Liver (tissue), 9 donors: Measurements from ENCODE around the gene CD34. TPM values are rescaled to one million over a fixed set of nuclear protein-coding genes. Genes with fewer than 3 reads are reported as not detected.

Experiments
- DNase-seq: peaks from one replicate; pipeline ENCODE4 v3.0.0-alpha.2; 2017; ENCODE audit warnings: low spot score
- H3K27ac ChIP-seq, 2 donors: one replicate each; pipeline ENCODE4 v1.7.0; 2013; ENCODE audit warnings: inconsistent platforms in 2 of 2, low read length in 2 of 2, control low read depth in 1 of 2, low read depth in 1 of 2, mild to moderate bottlenecking in 1 of 2
- H3K27me3 ChIP-seq, 4 donors: one replicate each; pipeline versions ENCODE4 v1.6.1 to v1.7.0; 2013; ENCODE audit warnings: low read length in 3 of 4, inconsistent platforms in 1 of 4, mild to moderate bottlenecking in 1 of 4, moderate library complexity in 1 of 4; ENCODE audit not compliant: control insufficient read depth in 4 of 4, insufficient read depth in 4 of 4
- H3K36me3 ChIP-seq, 4 donors: one replicate each; pipeline versions ENCODE4 v1.6.1 to v1.7.0; 2013; ENCODE audit warnings: low read length in 3 of 4, mild to moderate bottlenecking in 3 of 4, low read depth in 1 of 4, moderate library complexity in 1 of 4; ENCODE audit not compliant: control insufficient read depth in 4 of 4, insufficient read depth in 3 of 4
- H3K4me1 ChIP-seq, 4 donors: one replicate each; pipeline versions ENCODE4 v1.6.1 to v1.7.0; 2013; ENCODE audit warnings: low read length in 3 of 4, mild to moderate bottlenecking in 3 of 4, moderate library complexity in 1 of 4; ENCODE audit not compliant: control insufficient read depth in 4 of 4, insufficient read depth in 4 of 4
- H3K4me3 ChIP-seq, 3 donors: one replicate each; pipeline versions ENCODE4 v1.6.1 to v1.7.0; 2013; ENCODE audit warnings: low read length in 3 of 3, control low read depth in 1 of 3, low read depth in 1 of 3, mild to moderate bottlenecking in 1 of 3
- H3K9ac ChIP-seq, 2 donors: one replicate each; pipeline ENCODE4 v1.7.0; 2013; ENCODE audit warnings: low read length in 2 of 2, mild to moderate bottlenecking in 2 of 2, moderate library complexity in 2 of 2, control low read depth in 1 of 2, low read depth in 1 of 2
- H3K9me3 ChIP-seq, 4 donors: one replicate each; pipeline versions ENCODE4 v1.6.1 to v1.7.0; 2013; ENCODE audit warnings: low read length in 3 of 4; ENCODE audit not compliant: control insufficient read depth in 4 of 4
- ATF3 ChIP-seq: IDR thresholded peaks from 2 replicates; pipeline ENCODE4 v1.6.1; 2016; ENCODE audit warnings: antibody characterized with exemption
- CTCF ChIP-seq: fragments of 150-350 bp; IDR thresholded peaks from 2 replicates; pipeline ENCODE4 v1.5.1; 2017; ENCODE audit warnings: improper control_type of control experiment, low read depth, low read length; ENCODE audit not compliant: missing input control
- FOXA1 ChIP-seq: IDR thresholded peaks from 2 replicates; pipeline ENCODE4 v1.6.1; 2016; ENCODE audit warnings: antibody characterized with exemption
- FOXA2 ChIP-seq: IDR thresholded peaks from 2 replicates; pipeline ENCODE4 v1.6.1; 2016; ENCODE audit warnings: antibody characterized with exemption
- GABPA ChIP-seq, 2 donors: IDR thresholded peaks in 1 of 2; conservative IDR thresholded peaks in 1 of 2; 2 replicates each; pipeline ENCODE4 v1.6.1; 2016; ENCODE audit warnings: antibody characterized with exemption in 2 of 2, mild to moderate bottlenecking in 1 of 2, moderate library complexity in 1 of 2
- HNF4A ChIP-seq, 2 donors: conservative IDR thresholded peaks; 2 replicates each; pipeline ENCODE4 v1.6.1; 2016; ENCODE audit warnings: antibody characterized with exemption in 2 of 2, mild to moderate bottlenecking in 2 of 2
- NR2F2 ChIP-seq: IDR thresholded peaks from 2 replicates; pipeline ENCODE4 v1.6.1; 2016; ENCODE audit warnings: antibody characterized with exemption
- REST ChIP-seq: IDR thresholded peaks from 2 replicates; pipeline ENCODE4 v1.6.1; 2016; ENCODE audit warnings: antibody characterized with exemption, mild to moderate bottlenecking
- RXRA ChIP-seq, 2 donors: IDR thresholded peaks; 2 replicates each; pipeline ENCODE4 v1.6.1; 2017 to 2018; ENCODE audit warnings: antibody characterized with exemption in 2 of 2, mild to moderate bottlenecking in 1 of 2
- SP1 ChIP-seq: IDR thresholded peaks from 2 replicates; pipeline ENCODE4 v1.6.1; 2018; ENCODE audit warnings: antibody characterized with exemption, mild to moderate bottlenecking
- TAF1 ChIP-seq: conservative IDR thresholded peaks from 2 replicates; pipeline ENCODE4 v1.6.1; 2016; ENCODE audit warnings: antibody characterized with exemption, mild to moderate bottlenecking
- YY1 ChIP-seq: IDR thresholded peaks from 2 replicates; pipeline ENCODE4 v1.6.1; 2016; ENCODE audit warnings: antibody characterized with exemption, mild to moderate bottlenecking
- ZBTB33 ChIP-seq: IDR thresholded peaks from 2 replicates; pipeline ENCODE4 v1.6.1; 2016; ENCODE audit warnings: antibody characterized with exemption
- WGBS: extraction: QIAGEN DNeasy Blood & Tissue Kit; methylation state at CpG from one replicate; pipeline ENCODE4 v1.1.7; 2013; 5-methylcytosine and 5-hydroxymethylcytosine counted together
- polyA plus RNA-seq, 2 donors: library from polyadenylated mRNA; stranded (reverse) in 1 of 2; unstranded in 1 of 2; fragments of 200-250 nt in 1 of 2; fragments of >200 nt in 1 of 2; fragmentation: Nextera tagmentation in 1 of 2; extraction: Ambion mirVana in 1 of 2; gene quantifications; one replicate each; pipeline versions ENCODE4 v1.2.1 to v1.2.3, GENCODE V29; 2013 to 2015
- total RNA-seq, 2 donors: library from RNA; depleted of rRNA; stranded (reverse); fragments of >200 nt; gene quantifications; one replicate each; pipeline ENCODE4 v1.2.3, GENCODE V29; 2014
- donor health status: healthy.
- donor health status: healthy.
- donor health status: healthy.
- donor health status: healthy.
- donor health status: healthy.

Gene CD34
- total and polyA plus RNA-seq, 4 donors = 1.5 to 4.0 (median 1.8) TPM

- H3K27ac ChIP-seq = no peak overlapping the region
- no peak for TF ChIP-seq ATF3
- TF ChIP-seq TAF1 = no peak
- TF ChIP-seq RXRA (IDR thresholded peaks at IDR 0.05) = no peak
- no peak for TF ChIP-seq YY1
- TF ChIP-seq GABPA (IDR thresholded peaks at IDR 0.05 in 1 of 2, conservative IDR thresholded peaks at IDR 0.05 in 1 of 2) = no peak
- no peak for TF ChIP-seq HNF4A (conservative IDR thresholded peaks at IDR 0.05)
- no peak for TF ChIP-seq CTCF
- no peaks in the 10 kb centered on the region for H3K36me3 ChIP-seq
- no peaks in the 10 kb centered on the region for H3K27me3 ChIP-seq
- H3K9ac ChIP-seq = no peak overlapping the region
- no peak overlapping the region for H3K4me3 ChIP-seq
- no peak for DNase-seq
- H3K9me3 ChIP-seq = no peaks in the 10 kb centered on the region
- 82% methylated on average over 4 of the region's 4 CpGs for WGBS
- H3K4me1 ChIP-seq = peaks cover 0 to 2% (median 0%) of the 10 kb centered on the region in 4 donors
Observed at GRCh38 chr1:207841901-207842300, 69.0 kb downstream of the CD34 start.

GRCh38 chr1:207841293-207841692 is 69.6 kb downstream of the CD34 start:
- Histone ChIP-seq H3K4me3 (no peak overlapping the region), H3K9ac (no peak overlapping the region), H3K9me3 (no peaks in the 10 kb centered on the region), H3K36me3 (no peaks in the 10 kb centered on the region), H3K27ac (no peak overlapping the region), H3K4me1 (peaks cover 0 to 2% (median 0%) of the 10 kb centered on the region in 4 donors), H3K27me3 (no peaks in the 10 kb centered on the region)
- WGBS = 80% methylated on average over 1 of the region's 1 CpG
- no peak for DNase-seq
- TF ChIP-seq HNF4A (conservative IDR thresholded peaks at IDR 0.05) = no peak
- TF ChIP-seq ZBTB33 = no peak
- TF ChIP-seq FOXA2 = no peak

- 96% methylated on average over 2 of the region's 2 CpGs for WGBS
- Histone ChIP-seq H3K36me3 (no peaks in the 10 kb centered on the region), H3K27ac (no peak overlapping the region)
Observed at GRCh38 chr1:207840380-207840779, 70.5 kb downstream of the CD34 start.

More at GRCh38 chr1:207840380-207840779, 70.5 kb downstream of the CD34 start:
- H3K4me3 ChIP-seq = no peak overlapping the region
- TF ChIP-seq SP1 (no peak), RXRA (IDR thresholded peaks at IDR 0.05) (no peak), HNF4A (conservative IDR thresholded peaks at IDR 0.05) (no peak), FOXA2 (no peak), YY1 (no peak), FOXA1 (no peak), NR2F2 (no peak), GABPA (IDR thresholded peaks at IDR 0.05 in 1 of 2, conservative IDR thresholded peaks at IDR 0.05 in 1 of 2) (no peak), ATF3 (no peak), REST (no peak)
- no peaks in the 10 kb centered on the region for H3K27me3 ChIP-seq
- no peak overlapping the region for H3K9ac ChIP-seq
- DNase-seq = no peak
- H3K4me1 ChIP-seq = peaks cover 0 to under 1% (median 0%) of the 10 kb centered on the region in 4 donors
- H3K9me3 ChIP-seq = no peaks in the 10 kb centered on the region
